Thymus (tissue), 11 donors: ENCODE results near the gene TTC12. TPM values are rescaled to one million over a fixed set of nuclear protein-coding genes. Genes with fewer than 3 reads are reported as not detected.

Experiments
- DNase-seq, 9 donors: peaks; one replicate each; pipeline ENCODE4 v3.0.0-alpha.2; 2013; ENCODE audit warnings: low spot score in 9 of 9, low read depth in 6 of 9, missing footprints in 1 of 9
- H3K27ac ChIP-seq, 2 donors: one replicate each; pipeline ENCODE4 v1.5.1; 2013; ENCODE audit warnings: control low read depth in 1 of 2, low read depth in 1 of 2, low read length in 1 of 2, mild to moderate bottlenecking in 1 of 2, moderate library complexity in 1 of 2
- H3K27me3 ChIP-seq, 2 donors: one replicate each; pipeline ENCODE4 v1.5.1; 2013; ENCODE audit warnings: low read length in 1 of 2; ENCODE audit not compliant: control insufficient read depth in 2 of 2, insufficient read depth in 1 of 2
- H3K36me3 ChIP-seq, 2 donors: one replicate each; pipeline ENCODE4 v1.5.1; 2013; ENCODE audit warnings: low read length in 1 of 2, mild to moderate bottlenecking in 1 of 2, moderate library complexity in 1 of 2; ENCODE audit not compliant: control insufficient read depth in 2 of 2, insufficient read depth in 2 of 2
- H3K4me1 ChIP-seq, 2 donors: one replicate each; pipeline ENCODE4 v1.5.1; 2013; ENCODE audit warnings: low read length in 2 of 2; ENCODE audit not compliant: control insufficient read depth in 2 of 2, insufficient read depth in 2 of 2
- H3K4me3 ChIP-seq, 2 donors: one replicate each; pipeline ENCODE4 v1.5.1; 2013; ENCODE audit warnings: low read length in 2 of 2, control low read depth in 1 of 2, mild to moderate bottlenecking in 1 of 2
- H3K9me3 ChIP-seq, 2 donors: one replicate each; pipeline ENCODE4 v1.5.1; 2013; ENCODE audit warnings: low read length in 1 of 2, mild to moderate bottlenecking in 1 of 2; ENCODE audit not compliant: control insufficient read depth in 2 of 2, insufficient read depth in 1 of 2
- WGBS: extraction: QIAGEN DNeasy Blood & Tissue Kit; methylation state at CpG from one replicate; pipeline ENCODE4 v1.1.7; 2013; 5-methylcytosine and 5-hydroxymethylcytosine counted together
- polyA plus RNA-seq: library from polyadenylated mRNA; stranded (reverse); fragments of 200-250 nt; gene quantifications from one replicate; pipeline ENCODE4 v1.2.3, GENCODE V29; 2013
- total RNA-seq: library from RNA; stranded (reverse); fragments of 120-200 nt; gene quantifications from one replicate; pipeline ENCODE4 v1.2.4, GENCODE V29; 2013
- donor health status: healthy.

The TTC12 gene
- total and polyA plus RNA-seq, 2 donors: 6.6 to 11.1 TPM

DNA sequence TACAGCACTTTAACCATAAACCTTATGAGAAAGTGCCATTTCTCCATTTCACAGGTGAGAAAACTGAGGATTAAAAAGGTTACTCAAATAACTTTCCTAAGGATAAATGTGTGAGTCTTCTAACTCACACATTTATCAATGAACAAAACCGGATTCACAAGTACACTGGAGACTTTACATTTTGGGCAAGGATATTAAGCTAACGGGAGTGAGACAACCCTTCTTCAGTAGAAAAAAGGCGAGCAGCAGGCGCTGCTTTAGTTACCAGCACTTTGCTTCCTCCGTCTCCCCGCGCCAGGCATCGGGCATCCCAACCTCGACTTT lies 356 bp upstream of the TTC12 start:
- no peak for DNase-seq
- H3K36me3 ChIP-seq: no peaks in the 10 kb centered on the region
- H3K4me1 ChIP-seq: peaks cover 5 to 10% of the 10 kb centered on the region in 2 donors
- no peaks in the 10 kb centered on the region for H3K9me3 ChIP-seq
- 12% methylated on average over 9 of the region's 9 CpGs for WGBS
- H3K27ac ChIP-seq: no peak overlapping the region
- H3K4me3 ChIP-seq: peak overlapping the region; percentile 64 to 66
- H3K27me3 ChIP-seq: no peaks in the 10 kb centered on the region

DNA sequence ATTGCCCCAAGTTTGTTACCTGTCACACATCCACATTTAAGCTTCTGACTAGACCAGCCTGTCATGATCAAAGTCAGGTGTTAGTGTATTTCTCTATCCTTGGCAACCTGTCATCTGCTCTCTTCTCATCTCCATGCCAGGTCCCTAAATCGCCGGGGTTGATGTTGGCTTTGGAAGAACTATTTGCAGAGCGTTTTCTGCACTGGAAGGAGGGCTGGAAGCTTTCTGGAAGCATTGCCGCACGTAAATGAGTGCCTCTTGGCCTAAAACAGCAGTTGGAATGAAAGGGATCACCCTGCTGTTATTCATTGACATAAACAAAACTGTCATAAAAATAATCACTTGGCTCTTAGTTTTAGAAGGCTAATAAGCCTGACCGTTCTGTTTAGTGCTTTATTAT lies 1.4 kb downstream of the TTC12 start:
- 89% methylated on average over 6 of the region's 6 CpGs for WGBS
- Histone ChIP-seq H3K27ac (no peak overlapping the region), H3K4me3 (no peak overlapping the region), H3K36me3 (no peaks in the 10 kb centered on the region), H3K9me3 (no peaks in the 10 kb centered on the region), H3K27me3 (no peaks in the 10 kb centered on the region), H3K4me1 (peaks cover 5 to 10% of the 10 kb centered on the region in 2 donors)
- no peak for DNase-seq

DNA sequence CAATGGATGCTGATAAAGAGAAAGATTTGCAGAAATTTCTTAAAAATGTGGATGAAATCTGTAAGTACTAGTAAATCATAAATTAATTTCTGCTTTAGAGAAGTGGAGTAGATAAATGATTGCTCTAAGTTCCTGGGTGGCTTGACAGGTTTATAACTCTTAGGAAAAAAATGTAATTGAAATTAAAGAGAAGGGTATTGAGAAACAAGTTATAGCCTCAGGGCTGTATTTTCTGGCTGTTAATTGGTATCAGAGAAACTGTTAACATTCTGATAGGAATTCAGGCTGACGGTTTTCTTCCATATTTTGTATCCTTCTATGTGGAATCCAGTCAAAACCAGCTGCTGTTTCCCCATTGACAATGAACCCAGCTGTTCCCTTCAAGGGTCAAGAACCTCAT lies 1.9 kb downstream of the TTC12 start:
- H3K4me3 ChIP-seq: no peak overlapping the region
- H3K4me1 ChIP-seq: peaks cover 5 to 10% of the 10 kb centered on the region in 2 donors
- no peaks in the 10 kb centered on the region for H3K27me3 ChIP-seq
- no peaks in the 10 kb centered on the region for H3K9me3 ChIP-seq
- no peak for DNase-seq
- H3K36me3 ChIP-seq: no peaks in the 10 kb centered on the region
- no peak overlapping the region for H3K27ac ChIP-seq
- WGBS: 91% methylated on average over 1 of the region's 1 CpG

- DNase-seq: no peak
- no peak overlapping the region for H3K27ac ChIP-seq
- H3K36me3 ChIP-seq: no peaks in the 10 kb centered on the region
- H3K4me3 ChIP-seq: no peak overlapping the region
- WGBS: 94% methylated on average over 2 of the region's 2 CpGs
- H3K9me3 ChIP-seq: no peaks in the 10 kb centered on the region
- H3K4me1 ChIP-seq: peaks cover 5 to 10% of the 10 kb centered on the region in 2 donors
- H3K27me3 ChIP-seq: no peaks in the 10 kb centered on the region
These were observed 3.0 kb downstream of the TTC12 start for GRCh38 chr11:113317339-113317738.

GRCh38 chr11:113319085-113319484 lies 4.7 kb downstream of the TTC12 start:
- Histone ChIP-seq H3K4me1 (peaks cover under 1 to 3% of the 10 kb centered on the region in 2 donors), H3K4me3 (no peak overlapping the region), H3K36me3 (no peaks in the 10 kb centered on the region), H3K27ac (no peak overlapping the region), H3K27me3 (no peaks in the 10 kb centered on the region), H3K9me3 (no peaks in the 10 kb centered on the region)
- 98% methylated on average over 4 of the region's 4 CpGs for WGBS
- no peak for DNase-seq

GRCh38 chr11:113322158-113322557 lies 7.8 kb downstream of the TTC12 start:
- H3K27me3 ChIP-seq: no peaks in the 10 kb centered on the region
- peaks cover 0 to 5% of the 10 kb centered on the region in 2 donors for H3K36me3 ChIP-seq
- H3K4me1 ChIP-seq: no peaks in the 10 kb centered on the region
- no peak for DNase-seq
- H3K9me3 ChIP-seq: no peaks in the 10 kb centered on the region
- 77% methylated on average over 4 of the region's 4 CpGs for WGBS
- H3K4me3 ChIP-seq: no peak overlapping the region
- no peak overlapping the region for H3K27ac ChIP-seq

GRCh38 chr11:113324250-113324649 lies 9.9 kb downstream of the TTC12 start:
- H3K4me1 ChIP-seq: no peaks in the 10 kb centered on the region
- H3K27ac ChIP-seq: no peak overlapping the region
- 98% methylated on average over 5 of the region's 5 CpGs for WGBS
- no peak for DNase-seq
- no peaks in the 10 kb centered on the region for H3K9me3 ChIP-seq
- no peak overlapping the region for H3K4me3 ChIP-seq
- H3K27me3 ChIP-seq: no peaks in the 10 kb centered on the region
- H3K36me3 ChIP-seq: peaks cover 0 to 5% of the 10 kb centered on the region in 2 donors

DNA sequence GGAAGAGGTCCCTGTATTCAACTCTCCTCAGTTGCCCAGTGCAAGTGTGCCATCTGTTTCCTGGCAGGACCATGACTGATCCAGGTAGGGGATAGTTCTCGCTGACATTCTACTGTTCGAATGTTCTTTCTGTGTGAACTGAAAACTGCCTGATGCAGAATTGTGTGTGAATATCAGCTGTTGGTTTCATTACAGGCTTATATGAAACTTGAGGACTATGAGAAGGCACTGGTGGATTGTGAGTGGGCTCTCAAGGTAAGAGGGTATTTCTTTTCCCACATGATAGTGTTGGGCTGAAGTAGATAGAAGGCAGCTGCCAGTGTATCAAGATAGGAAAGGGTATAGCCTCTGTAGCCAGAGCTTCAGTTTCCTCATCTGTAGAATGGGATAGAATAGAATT lies 15.3 kb downstream of the TTC12 start:
- WGBS: 97% methylated on average over 2 of the region's 2 CpGs
- no peaks in the 10 kb centered on the region for H3K4me1 ChIP-seq
- no peaks in the 10 kb centered on the region for H3K9me3 ChIP-seq
- no peaks in the 10 kb centered on the region for H3K27me3 ChIP-seq
- no peak overlapping the region for H3K4me3 ChIP-seq
- no peak overlapping the region for H3K27ac ChIP-seq
- no peak for DNase-seq
- H3K36me3 ChIP-seq: peaks cover 0 to 2% of the 10 kb centered on the region in 2 donors

DNA sequence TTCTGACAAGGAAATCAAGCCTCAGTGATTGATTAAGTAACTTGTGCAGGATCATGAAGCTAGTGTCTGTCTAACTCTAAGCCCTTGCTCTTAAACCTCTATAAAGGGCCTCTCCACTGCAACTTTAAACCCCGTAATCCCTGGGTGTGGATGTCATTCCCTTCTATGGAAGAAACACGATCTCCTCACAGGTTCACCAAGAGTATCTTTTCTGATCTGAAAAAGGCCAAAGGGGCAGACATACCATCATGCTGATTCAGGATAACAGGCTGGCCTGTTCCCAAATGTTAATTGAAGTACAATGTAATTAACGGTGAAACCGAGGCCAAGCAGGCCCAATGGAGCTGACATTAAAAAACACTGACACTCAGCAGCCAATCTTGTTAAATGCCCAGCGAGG lies 17.1 kb downstream of the TTC12 start:
- H3K4me3 ChIP-seq: no peak overlapping the region

DNA sequence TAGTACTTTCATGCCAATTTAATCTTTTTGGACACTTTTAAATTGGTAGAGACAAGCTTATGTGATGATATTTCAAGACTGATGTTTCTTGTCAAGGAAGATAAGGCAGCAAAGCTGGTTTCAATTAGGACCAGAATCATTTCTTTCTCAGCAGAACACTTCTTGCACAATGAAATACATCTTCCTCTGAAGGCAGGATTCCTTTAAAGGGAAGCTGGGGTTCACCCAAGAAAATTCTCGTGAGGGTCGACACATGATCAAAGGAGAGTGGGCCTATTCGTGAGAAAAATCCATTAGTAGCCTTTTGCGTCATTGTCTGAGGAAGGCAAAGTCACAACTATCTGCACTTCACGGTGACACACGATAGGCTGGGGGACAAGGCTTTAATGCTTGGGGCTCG lies 17.6 kb downstream of the TTC12 start:
- H3K4me1 ChIP-seq: no peaks in the 10 kb centered on the region
- H3K27me3 ChIP-seq: no peaks in the 10 kb centered on the region
- H3K4me3 ChIP-seq: no peak overlapping the region
- H3K27ac ChIP-seq: no peak overlapping the region
- H3K9me3 ChIP-seq: no peaks in the 10 kb centered on the region
- no peak for DNase-seq
- 95% methylated on average over 7 of the region's 7 CpGs for WGBS
- no peaks in the 10 kb centered on the region for H3K36me3 ChIP-seq

More for the DNA sequence above, 17.1 kb downstream of the TTC12 start:
- no peak overlapping the region for H3K27ac ChIP-seq
- no peaks in the 10 kb centered on the region for H3K36me3 ChIP-seq
- H3K27me3 ChIP-seq: no peaks in the 10 kb centered on the region
- H3K9me3 ChIP-seq: no peaks in the 10 kb centered on the region
- 94% methylated on average over 5 of the region's 5 CpGs for WGBS
- no peaks in the 10 kb centered on the region for H3K4me1 ChIP-seq
- no peak for DNase-seq
